HCT116 (cell line): ENCODE data around the gene CPED1. TPM values are rescaled to one million over a fixed set of nuclear protein-coding genes. Genes with fewer than 3 reads are reported as not detected.

Experiments
- ATAC-seq: fragments of 200-7000 bp; cut with Tn5 transposase; 2 replicates; pipeline ENCODE4 v1.9.1; 2020; ENCODE audit warnings: mild to moderate bottlenecking, moderate library complexity
- BruUV-seq: library from RNA; stranded (reverse); fragments of 400-500 nt; replicated peaks from 2 replicates; lab custom pipeline; 2021; lab: Mats Ljungman, UMichigan
- CTCF ChIA-PET: fragments of 300-600 bp; sonication (Branson Sonifier 250); formaldehyde crosslinking; loops from one replicate; lab custom pipeline; 2021; ENCODE audit warnings: antibody characterized with exemption; lab: Charles Lee
- POLR2A ChIA-PET: fragments of 300-600, 350-600 bp; sonication (Branson Sonifier 250); formaldehyde crosslinking; loops from one replicate; lab custom pipeline; 2021; ENCODE audit warnings: antibody characterized with exemption; lab: Charles Lee
- RAD21 ChIA-PET, 2 experiments: fragments of 300-600 bp; sonication (Branson Sonifier 250); formaldehyde crosslinking; loops; one replicate each; lab custom pipeline; 2023; ENCODE audit warnings: low total read pairs in 2 of 2; ENCODE audit not compliant: uncharacterized antibody in 2 of 2, unreplicated experiment in 2 of 2, low non-redundant PET in 1 of 2; lab: Charles Lee
- DNase-seq: peaks from one replicate; pipeline ENCODE4 v3.0.0-alpha.2; 2010; ENCODE audit warnings: low read depth, low spot score
- H2AFZ ChIP-seq: fragments of 200-600 bp; shearing (Covaris generic), sonication (generic); 2 replicates; pipeline ENCODE4 v1.6.1; 2017; ENCODE audit warnings: low read depth, mixed run types, mixed read lengths, antibody characterized with exemption, low read length; ENCODE audit not compliant: poor library complexity, severe bottlenecking
- H3K27ac ChIP-seq: 2 replicates; pipeline ENCODE4 v1.5.1; 2012; ENCODE audit warnings: low read depth, low read length
- H3K27me3 ChIP-seq: fragments of 200-600 bp; sonication (generic); 2 replicates; pipeline ENCODE4 v1.6.1; 2016; ENCODE audit warnings: mixed run types, low read length, mixed read lengths; ENCODE audit not compliant: insufficient read depth
- H3K36me3 ChIP-seq, 2 experiments: fragments of 200-500 bp in 1 of 2; fragments of 200-600 bp in 1 of 2; sonication (Bioruptor generic) in 1 of 2; sonication (generic) in 1 of 2; 2 replicates each; pipeline versions ENCODE4 v1.5.1 to v1.6.1; 2014 to 2016; ENCODE audit warnings: low read length in 2 of 2, inconsistent platforms in 1 of 2, mixed read lengths in 1 of 2, mixed run types in 1 of 2; ENCODE audit not compliant: insufficient read depth in 2 of 2, control insufficient read depth in 1 of 2
- H3K4me1 ChIP-seq, 2 experiments: fragments of 200-600 bp in 1 of 2; sonication (generic) in 1 of 2; 2 replicates each; pipeline versions ENCODE4 v1.5.1 to v1.6.1; 2012 to 2017; ENCODE audit warnings: low read length in 2 of 2, inconsistent platforms in 1 of 2, mild to moderate bottlenecking in 1 of 2, mixed read lengths in 1 of 2, mixed run types in 1 of 2, moderate library complexity in 1 of 2; ENCODE audit not compliant: insufficient read depth in 2 of 2, control insufficient read depth in 1 of 2
- H3K4me2 ChIP-seq: fragments of 200-600 bp; sonication (generic); 2 replicates; pipeline ENCODE4 v1.6.1; 2017; ENCODE audit warnings: mixed run types, low read length, mixed read lengths
- H3K4me3 ChIP-seq, 2 experiments: fragments of 200-600 bp in 1 of 2; sonication (generic) in 1 of 2; replicated peaks in 1 of 2; 2 replicates each; pipeline ENCODE4 v1.5.1; 2011 to 2016; ENCODE audit warnings: low read length in 2 of 2, control low read depth in 1 of 2, low read depth in 1 of 2, mild to moderate bottlenecking in 1 of 2, mixed read lengths in 1 of 2, mixed run types in 1 of 2
- H3K79me2 ChIP-seq: fragments of 200-600 bp; sonication (generic); 2 replicates; pipeline ENCODE4 v1.6.1; 2017; ENCODE audit warnings: mild to moderate bottlenecking, mixed run types, low read length, moderate library complexity, mixed read lengths; ENCODE audit not compliant: insufficient read depth
- H3K9ac ChIP-seq: fragments of 200-600 bp; sonication (generic); 2 replicates; pipeline ENCODE4 v1.6.1; 2016; ENCODE audit warnings: low read length, mixed read lengths
- H3K9me2 ChIP-seq: fragments of 200-600 bp; sonication (generic), shearing (Covaris generic); 2 replicates; pipeline ENCODE4 v1.6.1; 2017; ENCODE audit warnings: mixed run types, mild to moderate bottlenecking, moderate library complexity; ENCODE audit not compliant: insufficient read depth
- H3K9me3 ChIP-seq, 2 experiments: fragments of 200-500 bp in 1 of 2; fragments of 200-600 bp in 1 of 2; sonication (Bioruptor generic) in 1 of 2; sonication (generic) in 1 of 2; 2 replicates each; pipeline ENCODE4 v1.6.1; 2014 to 2017; ENCODE audit warnings: low read length in 2 of 2, mixed read lengths in 2 of 2, inconsistent platforms in 1 of 2, low read depth in 1 of 2, mild to moderate bottlenecking in 1 of 2, mixed run types in 1 of 2, moderate library complexity in 1 of 2; ENCODE audit not compliant: control insufficient read depth in 1 of 2, insufficient read depth in 1 of 2
- H4K20me1 ChIP-seq: fragments of 200-600 bp; sonication (generic), shearing (Covaris generic); 2 replicates; pipeline ENCODE4 v1.6.1; 2017; ENCODE audit warnings: mixed run types, mild to moderate bottlenecking, moderate library complexity; ENCODE audit not compliant: insufficient read depth
- EGR1 ChIP-seq: IDR thresholded peaks from 2 replicates; pipeline ENCODE4 v1.6.1; 2012; ENCODE audit warnings: low read depth
- FOSL1 ChIP-seq: IDR thresholded peaks from 2 replicates; pipeline ENCODE4 v1.6.1; 2012; ENCODE audit warnings: low read depth
- POLR2A ChIP-seq: IDR thresholded peaks from 2 replicates; pipeline ENCODE4 v1.7.0; 2011; ENCODE audit warnings: borderline replicate concordance; ENCODE audit not compliant: insufficient read depth, insufficient read length; ENCODE audit errors: extremely low read depth
- SRF ChIP-seq: IDR thresholded peaks from 2 replicates; pipeline ENCODE4 v1.6.1; 2012; ENCODE audit warnings: low read depth
- ZFX ChIP-seq: fragments of 450-650 bp; IDR thresholded peaks from 2 replicates; pipeline ENCODE4 v1.6.1; 2017
- intact Hi-C: fragments of 100-400 bp; cut with micrococcal nuclease; formaldehyde crosslinking; loops from 2 replicates; pipeline ENCODE4 v1.10.0; 2022
- total RNA-seq: library from RNA; stranded (reverse); gene quantifications from one replicate; pipeline ENCODE4 v1.2.1, GENCODE V29; 2021; ENCODE audit not compliant: unreplicated experiment
- TF ChIP-seq, protein P1 (sequence below): IDR thresholded peaks from 2 replicates; pipeline ENCODE4 v1.6.1; 2011; ENCODE audit warnings: mild to moderate bottlenecking, low read length, moderate library complexity; ENCODE audit not compliant: insufficient replicate concordance; ENCODE audit errors: extremely low read depth

CPED1 gene
- total RNA-seq, 1 experiment from 2014 or later = 1.2 TPM

- CTCF ChIA-PET = no interaction called here
- no TSS peak for BruUV-seq
- Histone ChIP-seq H3K9me2 (no peaks in the 10 kb centered on the region), H3K9ac (no peak overlapping the region), H4K20me1 (no peaks in the 10 kb centered on the region), H3K36me3 (no peaks in the 10 kb centered on the region), H3K4me2 (no peak overlapping the region), H3K9me3 (no peaks in the 10 kb centered on the region), H3K4me3 (no peak overlapping the region), H2AFZ (no peak overlapping the region), H3K27me3 (no peaks in the 10 kb centered on the region), H3K79me2 (no peaks in the 10 kb centered on the region), H3K4me1 (peaks cover 0 to 11% of the 10 kb centered on the region in 2 experiments; a peak in 1 of 4 replicates), H3K27ac (no peak overlapping the region)
- ATAC-seq = no peak
- POLR2A ChIA-PET = no interaction called here
- intact Hi-C loops = no loop called here
- DNase-seq = no peak
- TF ChIP-seq EGR1 (no peak), ZFX (no peak), POLR2A (no peak), SRF (no peak), FOSL1 (no peak)
- RAD21 ChIA-PET = no interaction called here
Measured at GRCh38 chr7:121180436-121181063, 192.0 kb downstream of the CPED1 start.

DNA sequence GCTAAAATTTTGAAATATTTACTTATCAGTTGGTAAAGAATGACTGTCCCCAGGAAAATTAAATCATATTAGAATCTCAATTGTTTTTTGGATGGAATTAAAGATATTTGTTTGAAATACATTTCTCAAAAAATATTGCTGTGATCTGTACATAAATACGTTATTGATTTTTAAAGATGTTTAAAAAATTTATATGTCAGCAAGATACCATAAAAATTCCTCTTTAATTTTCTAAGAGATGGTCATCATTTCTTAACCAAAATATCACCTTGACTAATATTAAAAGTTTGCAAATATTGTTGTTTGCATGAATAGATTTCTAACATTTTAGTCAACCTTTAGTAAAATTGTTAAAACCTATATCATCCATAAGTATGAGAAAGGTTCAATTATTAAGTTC, 192.8 kb downstream of the CPED1 start:
- ChIA-PET CTCF (no interaction called here), POLR2A (interaction anchor here (0.6 kb wide), 1 partner anchor 14 kb away, joined by 3 read pairs; no protein-coding TSS in a partner anchor), RAD21 (no interaction called here)
- TF ChIP-seq, protein P1, sequence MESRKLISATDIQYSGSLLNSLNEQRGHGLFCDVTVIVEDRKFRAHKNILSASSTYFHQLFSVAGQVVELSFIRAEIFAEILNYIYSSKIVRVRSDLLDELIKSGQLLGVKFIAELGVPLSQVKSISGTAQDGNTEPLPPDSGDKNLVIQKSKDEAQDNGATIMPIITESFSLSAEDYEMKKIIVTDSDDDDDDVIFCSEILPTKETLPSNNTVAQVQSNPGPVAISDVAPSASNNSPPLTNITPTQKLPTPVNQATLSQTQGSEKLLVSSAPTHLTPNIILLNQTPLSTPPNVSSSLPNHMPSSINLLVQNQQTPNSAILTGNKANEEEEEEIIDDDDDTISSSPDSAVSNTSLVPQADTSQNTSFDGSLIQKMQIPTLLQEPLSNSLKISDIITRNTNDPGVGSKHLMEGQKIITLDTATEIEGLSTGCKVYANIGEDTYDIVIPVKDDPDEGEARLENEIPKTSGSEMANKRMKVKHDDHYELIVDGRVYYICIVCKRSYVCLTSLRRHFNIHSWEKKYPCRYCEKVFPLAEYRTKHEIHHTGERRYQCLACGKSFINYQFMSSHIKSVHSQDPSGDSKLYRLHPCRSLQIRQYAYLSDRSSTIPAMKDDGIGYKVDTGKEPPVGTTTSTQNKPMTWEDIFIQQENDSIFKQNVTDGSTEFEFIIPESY = no peak
- TF ChIP-seq ZFX = no peak
- peaks cover 0 to 11% of the 10 kb centered on the region in 2 experiments; a peak in 1 of 4 replicates for H3K4me1 ChIP-seq
- H3K79me2 ChIP-seq = no peaks in the 10 kb centered on the region
- no peak overlapping the region for H3K4me2 ChIP-seq
- ATAC-seq (no peak), DNase-seq (no peak)
- no peaks in the 10 kb centered on the region for H3K27me3 ChIP-seq
- no TSS peak for BruUV-seq
- no peaks in the 10 kb centered on the region for H3K9me2 ChIP-seq
- H3K4me3 ChIP-seq = no peak overlapping the region
- H4K20me1 ChIP-seq = no peaks in the 10 kb centered on the region
- H3K27ac ChIP-seq = no peak overlapping the region
- no peaks in the 10 kb centered on the region for H3K36me3 ChIP-seq
- H2AFZ ChIP-seq = no peak overlapping the region
- H3K9ac ChIP-seq = no peak overlapping the region
- intact Hi-C loops = no loop called here
- H3K9me3 ChIP-seq = no peaks in the 10 kb centered on the region
